ENCODE measurements around the gene TLCD1. TPM values are rescaled to one million over a fixed set of nuclear protein-coding genes. Genes with fewer than 3 reads are reported as not detected.

The TLCD1 gene
- polyA plus RNA-seq, 2 of the 4 experiments (the other 2 are of a cell fraction) = 36.7 to 83.3 TPM

GRCh38 chr17:28744972-28745785, 19.1 kb upstream of the TLCD1 start:
- 6% methylated on average over 28 of the region's 31 CpGs for WGBS (ENCODE audit: missing lambda C conversion rate)
- ATAC-seq = peak in 1 of 2 experiments; percentile 6; a peak in 3 of 6 replicates
- TF ChIP-seq MAFK (IDR thresholded peaks at IDR 0.05; ENCODE audit: partially characterized antibody) = no peak
- peak; percentile 61; the same call in 1 of the 2 replicates for TF ChIP-seq MAX (IDR thresholded peaks at IDR 0.05)
- 0 out of 2 replicates have a peak, but pooled peaks have one; percentile 25 for TF ChIP-seq TFCP2L1 (CRISPR knock-in tag; IDR thresholded peaks at IDR 0.05)
- peak in 1 of 2 experiments; percentile 10; a peak in 1 of 5 replicates for TF ChIP-seq EP300 (IDR thresholded peaks at IDR 0.05)
- DNase-seq (ENCODE audit: low read depth in 1 of 2, low spot score in 1 of 2) = peak in 1 of 2 experiments; percentile 64
- CTCF ChIA-PET = interaction anchor here (0.8 to 22.6 kb wide), 9 partner anchors 8 to 209 kb away, joined by 3 to 977 read pairs (median 3); partner anchors contain the start of genes NEK8, RPL23A and TLCD1
- peak overlapping the region; percentile 93 for H3K4me3 ChIP-seq
- peak overlapping the region; percentile 98 to 99 for H3K27ac ChIP-seq
- peaks cover 59% of the 10 kb centered on the region for H3K4me1 ChIP-seq
- H3K9me3 ChIP-seq = peaks cover 8% of the 10 kb centered on the region
- no peak for FAIRE-seq
- POLR2A ChIA-PET = interaction anchor here (0.6 to 12.2 kb wide), 4 partner anchors 18 to 235 kb away, joined by 3 to 369 read pairs (median 4); partner anchors contain the start of genes NEK8, RPL23A and TLCD1
- H3K4me2 ChIP-seq = peak overlapping the region; percentile 96

- DNase-seq (ENCODE audit: low read depth in 1 of 2, low spot score in 1 of 2) = peak; percentile 58 to 81
- 1% methylated on average over 31 of the region's 61 CpGs for WGBS (ENCODE audit: missing lambda C conversion rate)
- Histone ChIP-seq H3K4me1 (peaks cover 53% of the 10 kb centered on the region), H3K4me3 (peak overlapping the region; percentile 93), H3K9me3 (peaks cover 9% of the 10 kb centered on the region), H3K4me2 (peak overlapping the region; percentile 96), H3K27ac (peak overlapping the region; percentile 98 to 99)
- ChIA-PET POLR2A (interaction anchor here (0.6 to 12.2 kb wide), 10 partner anchors 8 to 208 kb away, joined by 3 to 369 read pairs (median 5); partner anchors contain the start of genes BLTP2, NEK8, PHF12 and RPL23A), CTCF (interaction anchor here (0.8 to 22.6 kb wide), 11 partner anchors 9 to 210 kb away, joined by 3 to 977 read pairs (median 4); partner anchors contain the start of genes DHRS13, NEK8, RPL23A and TLCD1)
- FAIRE-seq = no peak
- ATAC-seq = peak in 1 of 2 experiments; percentile 7; a peak in 1 of 6 replicates
- TF ChIP-seq FOSB (CRISPR knock-in tag; IDR thresholded peaks at IDR 0.05) = 0 out of 2 replicates have a peak, but pooled peaks have one; percentile 35
- peak; percentile 20 to 88; a peak in 4 of 5 replicates for TF ChIP-seq JUN (IDR thresholded peaks at IDR 0.05)
- TF ChIP-seq FOSL2 (IDR thresholded peaks at IDR 0.05) = no peak
- peak; percentile 63 for TF ChIP-seq FOSL2 (CRISPR knock-in tag; IDR thresholded peaks at IDR 0.05)
- no peak for TF ChIP-seq CEBPB (IDR thresholded peaks at IDR 0.05)
- TF ChIP-seq ZFP36 (IDR thresholded peaks at IDR 0.05; ENCODE audit: borderline replicate concordance, partially characterized antibody) = no peak
- TF ChIP-seq RNF2 (IDR thresholded peaks at IDR 0.05; ENCODE audit: borderline replicate concordance, low read depth) = no peak
- peak; percentile 71; the same call in 1 of the 2 replicates for TF ChIP-seq KDM1A (IDR thresholded peaks at IDR 0.05; ENCODE audit: low read depth)
- no peak for TF ChIP-seq FOXS1 (CRISPR knock-in tag; IDR thresholded peaks at IDR 0.05)
- 0 out of 2 replicates have a peak, but pooled peaks have one; percentile 21 for TF ChIP-seq RARB (CRISPR knock-in tag; IDR thresholded peaks at IDR 0.05)
- TF ChIP-seq HES2 (IDR thresholded peaks at IDR 0.05) = no peak
- TF ChIP-seq PHF8 (IDR thresholded peaks at IDR 0.05; ENCODE audit: borderline replicate concordance, low read depth) = peak; percentile 94
- no peak for TF ChIP-seq ESRRA (IDR thresholded peaks at IDR 0.05; ENCODE audit: borderline replicate concordance, low read length)
- 0 out of 2 replicates have a peak, but pooled peaks have one; percentile 28 for TF ChIP-seq PBX3 (IDR thresholded peaks at IDR 0.05)
- 0 out of 2 replicates have a peak, but pooled peaks have one; percentile 29 for TF ChIP-seq E2F6 (IDR thresholded peaks at IDR 0.05; ENCODE audit: borderline replicate concordance, low read depth)
- TF ChIP-seq CTCF (IDR thresholded peaks at IDR 0.05) = 0 out of 3 replicates have a peak, but pooled peaks have one; percentile 3
- TF ChIP-seq ATOH8 (CRISPR knock-in tag; IDR thresholded peaks at IDR 0.05; ENCODE audit: low read depth) = no peak
- TF ChIP-seq MAX (IDR thresholded peaks at IDR 0.05) = 0 out of 2 replicates have a peak, but pooled peaks have one; percentile 4
- peak; percentile 52; the same call in 1 of the 2 replicates for TF ChIP-seq EHF (CRISPR knock-in tag; IDR thresholded peaks at IDR 0.05)
- TF ChIP-seq HOXA7 (CRISPR knock-in tag; IDR thresholded peaks at IDR 0.05) = peak; percentile 65; the same call in 1 of the 2 replicates
- no peak for TF ChIP-seq USF2 (IDR thresholded peaks at IDR 0.05)
These were observed 18.3 kb upstream of the TLCD1 start for GRCh38 chr17:28744104-28744971.
